Natural killer cell treated with Interleukin-12 subunit alpha and Interleukin-12 subunit beta and Interleukin-15 and Interleukin-18, amount 100 ng/mL, for 72 hours (primary cell): ENCODE results near the gene HSPD1. TPM values are rescaled to one million over a fixed set of nuclear protein-coding genes. Genes with fewer than 3 reads are reported as not detected.
"Not testable (repeated sequence)": the region's sequence is repeated elsewhere in the genome, so short reads cannot be mapped to it uniquely, and the experiment has no call there.

Experiments used
- ATAC-seq, 2 donors: fragments of 150-1000 bp; cut with Tn5 transposase in 1 of 2; sonication (Bioruptor Pico), chemical (Tn5 transposase) in 1 of 2; 2 replicates each; pipeline ENCODE4 v1.10.0; 2021
- DNase-seq: peaks from one replicate; pipeline ENCODE4 v3.0.0; 2022; ENCODE audit warnings: low spot score
- H3K27ac Mint-ChIP-seq, 2 donors: 1 replicate in 1 of 2; 2 replicates in 1 of 2; pipeline ENCODE4 v1.8.0; 2022; ENCODE audit warnings: mixed read lengths in 2 of 2, mild to moderate bottlenecking in 1 of 2, moderate library complexity in 1 of 2
- H3K27me3 Mint-ChIP-seq, 2 donors: 1 replicate in 1 of 2; 2 replicates in 1 of 2; pipeline ENCODE4 v1.8.0; 2022; ENCODE audit warnings: mixed read lengths in 2 of 2
- H3K36me3 Mint-ChIP-seq: one replicate; pipeline ENCODE4 v1.8.0; 2022; ENCODE audit warnings: mixed read lengths
- H3K4me1 Mint-ChIP-seq, 2 donors: 1 replicate in 1 of 2; 2 replicates in 1 of 2; pipeline ENCODE4 v1.8.0; 2022; ENCODE audit warnings: low read depth in 2 of 2, mixed read lengths in 2 of 2, mild to moderate bottlenecking in 1 of 2
- H3K4me3 Mint-ChIP-seq: one replicate; pipeline ENCODE4 v1.8.0; 2022; ENCODE audit warnings: mixed read lengths
- H3K9me3 Mint-ChIP-seq: 2 replicates; pipeline ENCODE4 v1.8.0; 2022; ENCODE audit warnings: mixed read lengths
- total RNA-seq, 2 donors: library from RNA; stranded (reverse); gene quantifications; one replicate each; pipeline ENCODE4 v1.2.3, GENCODE V29; 2022

HSPD1 gene
- total RNA-seq, 2 donors from 2014 or later, result 380 to 655 TPM

DNA sequence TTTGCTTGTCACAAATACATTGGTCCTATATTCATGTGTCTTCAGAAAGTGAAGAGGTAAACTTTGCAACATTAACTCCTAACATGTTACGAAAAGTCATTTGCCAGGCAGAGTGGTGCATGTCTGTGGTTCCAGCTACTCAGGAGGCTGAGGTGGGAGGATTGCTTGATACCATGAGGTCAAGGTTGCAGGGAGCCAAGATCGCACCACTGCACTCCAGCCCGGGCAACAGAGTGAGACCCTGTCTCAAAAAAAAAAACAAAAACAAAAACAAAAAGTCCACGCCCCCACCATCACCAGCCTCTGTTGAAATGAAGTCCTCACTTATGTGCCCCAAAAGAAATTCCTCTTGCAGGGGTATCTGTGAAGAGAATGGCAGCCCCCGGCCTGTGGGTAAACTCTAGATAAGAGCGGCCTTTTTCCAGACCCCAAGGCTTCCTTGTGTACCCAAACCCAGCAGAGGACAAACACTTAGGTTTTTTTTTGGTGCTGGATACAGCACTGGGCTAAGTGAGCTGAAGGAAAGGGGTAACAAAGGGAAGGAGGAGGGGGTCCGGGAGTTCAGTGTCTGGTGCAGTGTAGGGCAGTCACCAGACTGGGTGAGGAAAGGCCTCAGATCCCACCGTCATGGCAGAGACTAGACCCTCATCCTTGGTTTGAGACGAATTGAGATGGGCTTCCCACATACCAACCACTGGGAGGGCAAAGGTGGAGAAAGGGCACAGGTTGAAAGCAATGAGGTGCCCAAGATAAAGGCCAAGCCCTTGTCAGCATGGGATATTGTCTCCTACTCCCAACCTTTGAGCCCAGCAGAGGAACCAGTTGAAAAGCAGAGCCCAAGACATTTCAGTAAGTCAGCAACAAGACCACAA is 19.2 kb downstream of the HSPD1 start:
- peak in 1 of 2 donors; percentile 44 for ATAC-seq
- Mint-ChIP-seq H3K4me1 (peaks cover under 1 to 11% of the 10 kb centered on the region in 2 donors), H3K4me3 (no peak overlapping the region), H3K36me3 (peaks cover 13% of the 10 kb centered on the region), H3K9me3 (no peaks in the 10 kb centered on the region), H3K27me3 (no peaks in the 10 kb centered on the region), H3K27ac (peak overlapping the region in 1 of 2 donors; percentile 34)
- no peak for DNase-seq

DNA sequence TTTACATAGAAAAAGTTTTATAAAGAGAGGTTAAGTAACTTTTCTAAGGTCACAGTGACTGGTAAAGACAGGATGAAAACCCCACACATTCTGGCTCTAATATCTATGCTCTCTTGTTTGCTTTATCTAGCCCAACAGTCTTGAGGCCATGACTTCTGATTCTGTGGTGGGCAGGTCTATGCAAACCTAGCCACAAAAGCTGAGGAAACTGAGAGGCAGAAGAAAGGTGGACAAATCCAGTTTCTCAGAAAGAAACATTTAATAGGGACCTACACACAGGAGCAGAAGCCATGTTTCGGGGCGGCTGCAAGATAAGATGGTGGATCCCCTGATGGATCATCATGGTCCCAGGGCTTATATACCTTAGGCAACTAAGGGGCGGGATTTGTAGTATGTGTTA is 21.8 kb downstream of the HSPD1 start:
- H3K27ac Mint-ChIP-seq, result peak overlapping the region in 1 of 2 donors; percentile 48
- no peaks in the 10 kb centered on the region for H3K27me3 Mint-ChIP-seq
- DNase-seq (no peak), ATAC-seq (no peak)
- peaks cover 0 to 12% of the 10 kb centered on the region in 2 donors for H3K4me1 Mint-ChIP-seq
- H3K9me3 Mint-ChIP-seq, result no peaks in the 10 kb centered on the region
- H3K4me3 Mint-ChIP-seq, result no peak overlapping the region
- peaks cover 8% of the 10 kb centered on the region for H3K36me3 Mint-ChIP-seq

DNA sequence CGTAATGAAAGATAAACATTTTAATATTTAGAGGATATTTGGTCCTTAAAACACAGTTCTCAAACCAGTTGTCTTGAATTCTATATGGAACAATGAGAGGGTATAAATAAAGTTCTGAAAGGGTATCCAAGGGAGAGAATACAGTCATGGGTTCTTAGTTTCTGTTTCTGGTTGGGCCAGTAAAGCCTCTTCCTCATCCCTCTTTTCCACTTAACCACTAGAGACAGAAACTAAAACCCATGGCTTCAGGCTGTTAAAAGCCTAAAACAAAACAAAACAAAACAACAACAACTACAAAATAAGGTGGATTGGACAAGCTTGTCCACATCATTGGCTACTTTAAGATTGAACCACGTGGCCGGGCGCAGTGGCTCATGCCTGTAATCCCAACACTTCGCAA is 27.5 kb downstream of the HSPD1 start:
- no peaks in the 10 kb centered on the region for H3K9me3 Mint-ChIP-seq
- ATAC-seq, result no peak
- H3K27ac Mint-ChIP-seq, result no peak overlapping the region
- no peak overlapping the region for H3K4me3 Mint-ChIP-seq
- H3K27me3 Mint-ChIP-seq, result no peaks in the 10 kb centered on the region
- peaks cover 11% of the 10 kb centered on the region for H3K36me3 Mint-ChIP-seq
- peaks cover 0 to 5% of the 10 kb centered on the region in 2 donors for H3K4me1 Mint-ChIP-seq
- no peak for DNase-seq

DNA sequence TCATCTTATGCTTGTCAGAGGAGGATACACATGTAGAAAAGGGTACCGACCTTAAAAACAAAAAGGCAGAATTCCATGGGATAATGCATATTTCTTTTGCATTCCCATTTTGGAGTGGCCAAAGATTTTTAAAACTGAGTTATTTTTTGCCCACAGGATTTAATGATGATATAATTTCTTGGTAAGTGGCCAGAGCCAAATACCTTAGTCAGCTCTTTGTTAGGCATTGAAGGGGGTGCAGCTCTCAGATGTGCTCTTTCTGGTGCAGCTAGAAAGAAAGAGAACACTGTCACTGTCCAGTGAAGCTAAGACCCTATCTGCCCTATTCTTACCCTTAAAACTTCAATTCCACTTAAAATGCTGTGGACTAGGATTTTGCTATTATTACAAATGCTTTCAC is 35.5 kb downstream of the HSPD1 start:
- H3K4me1 Mint-ChIP-seq, result peaks cover 9 to 14% of the 10 kb centered on the region in 2 donors
- H3K27ac Mint-ChIP-seq, result no peak overlapping the region
- H3K4me3 Mint-ChIP-seq, result no peak overlapping the region
- DNase-seq (no peak), ATAC-seq (no peak)
- no peaks in the 10 kb centered on the region for H3K9me3 Mint-ChIP-seq
- peaks cover 6% of the 10 kb centered on the region for H3K36me3 Mint-ChIP-seq
- no peaks in the 10 kb centered on the region for H3K27me3 Mint-ChIP-seq

DNA sequence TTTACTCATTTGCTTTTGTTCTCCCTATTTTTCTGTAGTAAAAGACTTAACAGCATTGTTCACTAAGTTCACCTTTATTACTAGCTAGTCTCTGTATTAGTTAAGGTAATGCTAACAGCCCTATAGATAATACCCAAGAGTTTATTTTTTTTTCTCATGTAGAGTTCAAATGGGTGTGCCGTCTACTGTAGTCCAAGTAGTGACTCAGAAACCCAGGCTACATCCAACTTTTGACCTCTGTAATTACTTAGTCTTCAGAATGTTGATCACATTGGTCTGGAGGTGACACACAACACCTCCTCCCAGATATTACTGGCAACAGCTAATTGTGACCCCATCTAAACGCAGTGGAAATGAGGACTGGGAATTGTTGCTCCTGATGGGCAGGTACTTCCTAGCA is 38.6 kb downstream of the HSPD1 start:
- ATAC-seq, result no peak
- Mint-ChIP-seq H3K4me1 (peaks cover 15 to 26% of the 10 kb centered on the region in 2 donors), H3K9me3 (no peaks in the 10 kb centered on the region), H3K4me3 (no peak overlapping the region), H3K36me3 (peaks cover 6% of the 10 kb centered on the region), H3K27me3 (no peaks in the 10 kb centered on the region), H3K27ac (no peak overlapping the region)
- no peak for DNase-seq

DNA sequence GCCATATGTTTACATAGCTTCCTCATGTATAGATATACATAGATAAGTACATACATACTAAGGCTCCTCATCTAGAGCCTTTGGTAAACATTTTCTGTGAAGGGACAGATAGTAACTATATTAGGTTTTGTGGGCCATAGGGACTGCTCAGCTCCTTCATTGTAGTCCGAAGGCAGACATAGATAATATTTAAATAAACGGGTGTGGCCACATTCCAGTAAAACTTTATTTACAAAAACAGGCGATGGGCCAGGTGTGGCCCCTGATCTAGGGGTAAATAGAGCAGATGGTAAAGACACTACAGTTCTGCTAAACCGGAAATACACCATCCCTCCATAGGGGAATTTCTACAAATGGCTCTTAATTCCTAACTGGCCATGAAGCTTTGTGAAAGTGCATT is 39.0 kb downstream of the HSPD1 start:
- H3K4me1 Mint-ChIP-seq, result peaks cover 17 to 28% of the 10 kb centered on the region in 2 donors
- no peak overlapping the region for H3K27ac Mint-ChIP-seq
- ATAC-seq, result no peak
- peaks cover 6% of the 10 kb centered on the region for H3K36me3 Mint-ChIP-seq
- no peak for DNase-seq
- H3K9me3 Mint-ChIP-seq, result no peaks in the 10 kb centered on the region
- no peak overlapping the region for H3K4me3 Mint-ChIP-seq
- H3K27me3 Mint-ChIP-seq, result no peaks in the 10 kb centered on the region

DNA sequence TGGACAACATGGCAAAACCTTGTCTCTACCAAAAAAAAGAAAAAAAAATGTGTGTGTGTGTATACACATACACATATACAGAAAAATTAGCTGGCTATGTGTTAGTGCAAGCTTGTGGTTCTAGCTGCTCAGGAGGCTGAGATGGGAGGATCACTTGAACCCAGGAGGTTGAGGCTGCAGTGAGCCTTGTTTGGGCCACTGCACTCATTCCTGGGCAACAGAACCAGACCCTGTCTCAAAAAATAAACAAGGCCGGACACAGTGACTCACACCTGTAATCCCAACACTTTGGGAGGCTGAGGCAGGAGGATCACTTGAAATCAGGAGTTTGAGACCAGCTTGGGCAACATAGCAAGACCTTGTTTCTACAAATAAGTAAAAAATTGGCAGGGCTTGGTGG is 44.2 kb downstream of the HSPD1 start:
- Mint-ChIP-seq H3K36me3 (no peaks in the 10 kb centered on the region), H3K4me3 (peak overlapping the region; percentile 31), H3K4me1 (peaks cover 33 to 47% of the 10 kb centered on the region in 2 donors), H3K9me3 (peaks cover 3% of the 10 kb centered on the region), H3K27me3 (no peaks in the 10 kb centered on the region), H3K27ac (peak overlapping the region; percentile 59 to 97)
- ATAC-seq, result no peak
- DNase-seq, result no peak

DNA sequence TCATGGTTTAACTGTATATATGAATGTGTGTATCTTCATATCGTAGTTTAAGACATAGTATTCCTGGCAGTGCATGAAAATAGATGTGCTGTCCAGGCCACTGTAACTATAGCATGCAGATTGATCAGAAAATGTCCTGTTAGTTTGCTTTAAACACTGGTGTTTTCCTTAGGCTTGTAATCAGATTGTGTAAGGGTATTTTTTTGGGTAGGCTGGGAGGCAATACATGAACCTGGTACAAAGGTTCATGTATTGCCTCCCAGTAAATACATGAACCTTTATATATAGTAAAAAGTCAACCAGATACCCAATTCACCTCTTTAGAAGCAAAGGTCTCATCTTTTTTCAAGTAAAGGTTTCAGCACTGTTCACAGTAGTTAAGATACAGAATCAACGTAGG is 44.7 kb downstream of the HSPD1 start:
- Mint-ChIP-seq H3K4me3 (peak overlapping the region; percentile 95), H3K27me3 (no peaks in the 10 kb centered on the region), H3K36me3 (no peaks in the 10 kb centered on the region), H3K9me3 (peaks cover 3% of the 10 kb centered on the region), H3K27ac (peak overlapping the region; percentile 97 to 99), H3K4me1 (peaks cover 33 to 47% of the 10 kb centered on the region in 2 donors)
- DNase-seq (no peak), ATAC-seq (no peak)

DNA sequence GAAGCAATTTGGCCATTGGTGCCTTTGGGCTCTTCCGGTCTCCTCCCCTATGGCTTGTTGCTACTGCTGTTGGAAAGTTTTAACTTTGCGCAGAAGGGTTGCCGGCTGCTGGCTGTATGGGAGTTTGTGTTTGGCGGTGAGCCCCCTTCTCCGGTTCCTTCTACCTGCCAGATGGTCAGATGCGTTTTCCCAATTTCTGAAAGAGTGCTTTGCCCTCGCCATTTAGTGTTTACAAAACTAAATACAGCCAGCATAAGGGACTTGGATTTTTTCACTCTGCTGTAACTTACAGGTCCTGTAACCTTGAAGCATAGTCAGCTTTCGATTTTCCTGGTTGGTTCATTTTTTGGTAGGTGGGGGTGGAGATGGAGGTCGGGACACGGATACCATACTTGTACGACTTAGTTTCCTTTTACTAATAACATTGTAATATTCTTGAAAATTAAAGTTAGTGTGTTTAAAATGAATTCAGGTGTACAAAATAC is 45.7 kb downstream of the HSPD1 start:
- Mint-ChIP-seq H3K27ac (peak overlapping the region; percentile 97 to 99), H3K36me3 (no peaks in the 10 kb centered on the region), H3K27me3 (no peaks in the 10 kb centered on the region), H3K4me3 (peak overlapping the region; percentile 95), H3K4me1 (peaks cover 33 to 47% of the 10 kb centered on the region in 2 donors), H3K9me3 (peaks cover 3% of the 10 kb centered on the region)
- peak in 1 of 2 donors; percentile 77 for ATAC-seq
- DNase-seq, result no peak

DNA sequence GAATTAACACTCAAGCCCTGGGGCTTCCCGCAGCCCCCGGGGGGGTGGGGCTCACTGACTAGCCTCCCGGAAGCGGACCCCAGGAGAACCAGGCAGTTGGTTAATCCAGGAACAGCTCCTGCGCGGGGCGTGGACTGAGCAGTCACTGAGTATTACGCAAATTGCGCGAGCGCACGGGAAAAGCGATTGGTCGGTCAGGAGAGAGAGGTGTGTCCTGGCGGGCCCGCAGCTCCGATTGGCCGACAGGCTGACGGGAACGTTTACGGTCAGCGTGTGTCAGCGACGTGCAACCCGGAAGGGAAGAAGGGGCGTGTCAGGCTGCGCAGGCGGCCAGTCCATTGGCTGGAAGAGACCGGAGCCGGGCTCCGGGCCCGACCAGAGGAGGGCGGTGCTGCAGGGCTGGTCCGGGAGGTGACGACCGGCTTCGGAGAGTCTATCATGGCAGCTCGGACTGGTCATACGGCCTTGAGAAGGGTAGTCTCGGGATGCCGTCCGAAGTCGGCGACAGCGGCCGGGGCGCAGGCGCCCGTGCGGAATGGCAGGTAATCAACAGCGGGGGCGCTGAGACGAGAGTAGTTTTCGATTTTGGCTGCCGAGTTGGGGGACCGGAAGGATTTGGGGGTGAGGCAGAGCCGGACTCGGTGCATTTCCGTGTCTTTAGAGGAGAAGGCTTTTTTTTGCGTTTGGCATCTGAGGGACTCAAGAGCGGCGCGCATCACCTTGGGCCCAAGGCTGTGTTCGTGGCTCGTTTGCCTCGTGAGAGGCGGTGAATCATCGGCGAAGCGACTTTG is 46.3 kb downstream of the HSPD1 start, which contains the start of gene COQ10B:
TSS of gene COQ10B (plus strand) at position 430 of the 791 bp plus-strand sequence. CDS start at position 439, 9 bp downstream.
- H3K27ac Mint-ChIP-seq, result peak within 1 kb of the TSS; percentile 97 to 99
- peaks cover 30 to 46% of the 10 kb centered on the region in 2 donors for H3K4me1 Mint-ChIP-seq
- ATAC-seq (peak; percentile 95 to 97), DNase-seq (peak; percentile 100)
- no peaks in the 10 kb centered on the region for H3K27me3 Mint-ChIP-seq
- H3K4me3 Mint-ChIP-seq, result peak within 1 kb of the TSS; percentile 95
- no peaks in the 10 kb centered on the region for H3K36me3 Mint-ChIP-seq
- peaks cover 3% of the 10 kb centered on the region for H3K9me3 Mint-ChIP-seq

DNA sequence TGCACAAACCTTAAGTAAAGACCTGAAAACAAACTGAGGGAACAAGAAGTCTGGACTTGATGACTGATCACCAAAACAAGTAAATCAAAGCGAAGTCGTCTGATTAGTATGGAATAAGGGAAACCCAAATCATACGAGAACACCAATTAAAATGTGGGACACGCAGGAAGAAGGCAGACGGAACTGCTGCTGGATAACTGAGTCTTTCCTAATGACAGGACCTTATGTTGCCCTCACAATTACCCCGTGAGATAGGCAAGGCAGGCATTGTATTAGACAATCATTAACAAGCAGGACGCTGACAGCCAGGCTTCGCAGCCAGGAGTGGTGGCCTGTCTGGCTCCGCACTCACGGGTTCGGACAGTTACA is 46.9 kb downstream of the HSPD1 start:
- DNase-seq (no peak), ATAC-seq (no peak)
- Mint-ChIP-seq H3K4me1 (peaks cover 24 to 40% of the 10 kb centered on the region in 2 donors), H3K36me3 (no peaks in the 10 kb centered on the region), H3K9me3 (peaks cover 3% of the 10 kb centered on the region), H3K27me3 (no peaks in the 10 kb centered on the region), H3K27ac (peak overlapping the region; percentile 97 to 99), H3K4me3 (peak overlapping the region; percentile 95)

DNA sequence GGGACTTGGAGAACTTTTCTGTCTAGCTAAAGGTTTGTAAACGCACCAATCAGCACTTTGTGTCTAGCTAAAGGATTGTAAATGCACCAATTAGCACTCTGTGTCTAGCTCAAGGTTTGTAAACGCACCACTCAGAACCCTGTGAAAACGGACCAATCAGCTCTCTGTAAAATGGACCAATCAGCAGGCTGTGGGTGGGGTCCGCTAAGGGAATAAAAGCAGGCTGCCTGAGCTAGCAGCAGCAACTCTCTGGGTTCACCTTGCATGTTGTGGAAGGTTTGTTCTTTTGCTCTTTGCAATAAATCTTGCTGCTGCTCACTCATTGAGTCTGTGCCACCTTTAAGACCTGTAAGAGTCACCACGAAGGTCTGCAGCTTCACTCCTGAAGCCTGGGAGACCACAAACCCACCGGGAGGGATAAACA is 48.7 kb downstream of the HSPD1 start:
- not testable (repeated sequence) for H3K9me3 Mint-ChIP-seq, H3K4me3 Mint-ChIP-seq, H3K27me3 Mint-ChIP-seq, ATAC-seq, H3K36me3 Mint-ChIP-seq, DNase-seq
- peaks cover 22 to 31% of the 10 kb centered on the region in 2 donors for H3K4me1 Mint-ChIP-seq
- H3K27ac Mint-ChIP-seq, result peak overlapping the region in 1 of 2 donors; percentile 99

DNA sequence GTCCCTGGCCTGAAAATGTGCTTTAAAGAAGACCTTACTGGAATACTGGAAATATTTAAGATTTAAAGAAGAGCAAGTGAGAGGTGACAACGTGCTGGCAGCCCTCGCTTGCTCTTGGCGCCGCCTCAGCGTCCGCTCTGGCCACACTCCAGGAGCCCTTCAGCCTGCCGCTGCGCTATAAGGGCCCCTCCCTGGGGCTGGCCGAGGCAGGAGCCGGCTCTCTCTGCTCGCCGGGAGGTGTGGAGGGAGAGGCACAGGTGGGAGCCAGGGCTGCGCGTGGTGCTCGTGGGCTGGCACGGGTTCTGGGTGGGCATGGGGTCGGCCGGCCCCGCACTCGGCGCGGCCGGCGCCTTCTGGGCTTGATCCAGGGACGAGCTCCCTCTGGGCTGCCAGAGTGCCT is 49.2 kb downstream of the HSPD1 start:
- ATAC-seq, result no peak

More for the DNA sequence above, 49.2 kb downstream of the HSPD1 start:
- no peak overlapping the region for H3K27ac Mint-ChIP-seq
- no peak overlapping the region for H3K4me3 Mint-ChIP-seq
- H3K36me3 Mint-ChIP-seq, result no peaks in the 10 kb centered on the region
- DNase-seq, result no peak
- H3K27me3 Mint-ChIP-seq, result no peaks in the 10 kb centered on the region
- peaks cover 18 to 26% of the 10 kb centered on the region in 2 donors for H3K4me1 Mint-ChIP-seq
- peaks cover 3% of the 10 kb centered on the region for H3K9me3 Mint-ChIP-seq
